Brain microvascular endothelial cell (primary cell): ENCODE measurements around the gene ERC2.

ENCODE experiments used
- DNase-seq: peaks from one replicate; pipeline ENCODE4 v3.0.0-alpha.2; 2020
- H3K27ac ChIP-seq: fragments of 250-450 bp; sonication (Bioruptor Pico); 2 replicates; pipeline ENCODE4 v1.5.1; 2020; ENCODE audit warnings: mild to moderate bottlenecking, moderate library complexity
- H3K27me3 ChIP-seq: fragments of 250-450 bp; sonication (Bioruptor Pico); replicated peaks from 2 replicates; pipeline ENCODE4 v1.5.1; 2020; ENCODE audit warnings: mild to moderate bottlenecking
- H3K36me3 ChIP-seq: fragments of 250-450 bp; sonication (Bioruptor Pico); replicated peaks from 2 replicates; pipeline ENCODE4 v1.5.1; 2020; ENCODE audit warnings: mild to moderate bottlenecking
- H3K4me3 ChIP-seq: 2 replicates; pipeline ENCODE4 v1.5.1; 2011; ENCODE audit warnings: low read depth, mild to moderate bottlenecking, control low read depth, low read length, moderate library complexity
- CTCF ChIP-seq: IDR thresholded peaks from 2 replicates; pipeline ENCODE4 v1.5.1; 2011; ENCODE audit warnings: low read depth, mild to moderate bottlenecking, moderate library complexity, low read length, control low read depth, inconsistent platforms; ENCODE audit errors: missing control alignments
- in situ Hi-C: cut with HindIII; loops from 2 replicates; pipeline ENCODE4 v1.10.0; 2017; ENCODE audit warnings: low sequenced_read_pairs, low pct_ligation_motif_present

Gene ERC2

GRCh38 chr3:55650011-55650410 lies 818.3 kb downstream of the ERC2 start:
- Histone ChIP-seq H3K27ac (no peak overlapping the region), H3K27me3 (no peaks in the 10 kb centered on the region), H3K36me3 (no peaks in the 10 kb centered on the region), H3K4me3 (no peak overlapping the region)
- DNase-seq = no peak
- no peak for TF ChIP-seq CTCF
- in situ Hi-C loops = no loop called here

- TF ChIP-seq CTCF = no peak
- DNase-seq = no peak
- no peak overlapping the region for H3K4me3 ChIP-seq
- in situ Hi-C loops = no loop called here
- H3K27ac ChIP-seq = no peak overlapping the region
- H3K36me3 ChIP-seq = no peaks in the 10 kb centered on the region
- H3K27me3 ChIP-seq = no peaks in the 10 kb centered on the region
These were observed 818.7 kb downstream of the ERC2 start for GRCh38 chr3:55649554-55649953.

GRCh38 chr3:55648591-55649318 lies 819.5 kb downstream of the ERC2 start:
- no peak for TF ChIP-seq CTCF
- H3K27ac ChIP-seq = no peak overlapping the region
- no peak for DNase-seq
- in situ Hi-C loops = no loop called here
- H3K36me3 ChIP-seq = no peaks in the 10 kb centered on the region
- H3K4me3 ChIP-seq = no peak overlapping the region
- no peaks in the 10 kb centered on the region for H3K27me3 ChIP-seq

- in situ Hi-C loops = no loop called here
- no peak for TF ChIP-seq CTCF
- DNase-seq = no peak
- Histone ChIP-seq H3K36me3 (no peaks in the 10 kb centered on the region), H3K27me3 (no peaks in the 10 kb centered on the region), H3K4me3 (no peak overlapping the region), H3K27ac (no peak overlapping the region)
These were observed 820.6 kb downstream of the ERC2 start for GRCh38 chr3:55647670-55648069.

- Histone ChIP-seq H3K4me3 (no peak overlapping the region), H3K27ac (no peak overlapping the region), H3K27me3 (no peaks in the 10 kb centered on the region), H3K36me3 (no peaks in the 10 kb centered on the region)
- TF ChIP-seq CTCF = no peak
- no peak for DNase-seq
- in situ Hi-C loops = no loop called here
These were observed 821.2 kb downstream of the ERC2 start for GRCh38 chr3:55647063-55647462.

- Histone ChIP-seq H3K4me3 (no peak overlapping the region), H3K36me3 (no peaks in the 10 kb centered on the region), H3K27me3 (no peaks in the 10 kb centered on the region), H3K27ac (no peak overlapping the region)
- no peak for DNase-seq
- no peak for TF ChIP-seq CTCF
- in situ Hi-C loops = no loop called here
These were observed 822.1 kb downstream of the ERC2 start for GRCh38 chr3:55646121-55646520.
